HepG2 (cell line): ENCODE results near the gene DBN1.

ENCODE experiments used
- CREB1 ChIP-seq, 2 experiments: fragments of 450-650 bp in 1 of 2; IDR thresholded peaks; 2 replicates each; pipeline ENCODE4 v1.6.1; 2016 to 2017; ENCODE audit warnings: control low read depth in 1 of 2, mild to moderate bottlenecking in 1 of 2, missing compliant biosample characterization in 1 of 2, missing genetic modification characterization in 1 of 2
- ESRRA ChIP-seq: sonication (generic); formaldehyde crosslinking; IDR thresholded peaks from 2 replicates; pipeline ENCODE4 v1.5.1; 2020; ENCODE audit warnings: mild to moderate bottlenecking, low read depth, missing genetic modification reagents
- HDAC6 ChIP-seq: fragments of 200-600 bp; sonication (generic); IDR thresholded peaks from 2 replicates; pipeline ENCODE4 v1.7.0; 2017; ENCODE audit warnings: mild to moderate bottlenecking, antibody characterized with exemption, low read length, low read depth
- KDM5B ChIP-seq: sonication (generic); formaldehyde crosslinking; IDR thresholded peaks from 2 replicates; pipeline ENCODE4 v1.4.0; 2020; ENCODE audit warnings: missing genetic modification reagents, mild to moderate bottlenecking, borderline replicate concordance
- MAFG ChIP-seq: sonication (generic); formaldehyde crosslinking; IDR thresholded peaks from 2 replicates; pipeline ENCODE4 v1.5.1; 2020; ENCODE audit warnings: mild to moderate bottlenecking, missing genetic modification reagents
- MIXL1 ChIP-seq: IDR thresholded peaks from 2 replicates; pipeline ENCODE4 v1.6.1; 2016
- NCOA2 ChIP-seq: sonication (generic); formaldehyde crosslinking; IDR thresholded peaks from 2 replicates; pipeline ENCODE4 v1.8.0; 2022; ENCODE audit warnings: inconsistent platforms
- POLR2A ChIP-seq, 2 experiments: IDR thresholded peaks; 2 replicates each; pipeline ENCODE4 v1.6.1; 2011; ENCODE audit warnings: low read depth in 2 of 2, low read length in 2 of 2, mild to moderate bottlenecking in 1 of 2, moderate library complexity in 1 of 2; ENCODE audit not compliant: insufficient read depth in 1 of 2
- ZFP1 ChIP-seq: IDR thresholded peaks from 2 replicates; pipeline ENCODE4 v1.6.1; 2016
- ZNF225 ChIP-seq: sonication (generic); formaldehyde crosslinking; IDR thresholded peaks from 2 replicates; pipeline ENCODE4 v1.4.0; 2020; ENCODE audit warnings: mild to moderate bottlenecking, missing genetic modification reagents
- ZNF264 ChIP-seq: sonication (generic); formaldehyde crosslinking; IDR thresholded peaks from 2 replicates; pipeline ENCODE4 v1.4.0; 2020; ENCODE audit warnings: missing genetic modification reagents
- TF ChIP-seq, protein P1 (sequence below): IDR thresholded peaks from 2 replicates; pipeline ENCODE4 v1.6.1; 2012; ENCODE audit warnings: inconsistent platforms
- TF ChIP-seq, protein P2 (sequence below): sonication (generic); formaldehyde crosslinking; IDR thresholded peaks from 2 replicates; pipeline ENCODE4 v1.9.0; 2021; ENCODE audit warnings: mild to moderate bottlenecking, missing genetic modification reagents
- TF ChIP-seq, protein P3 (sequence below): sonication (generic); formaldehyde crosslinking; IDR thresholded peaks from 2 replicates; pipeline ENCODE4 v1.5.0; 2020; ENCODE audit warnings: mild to moderate bottlenecking, missing genetic modification reagents, moderate library complexity

GRCh38 chr5:177459357-177459756 is 14.1 kb downstream of the DBN1 start:
- TF ChIP-seq MIXL1 (CRISPR knock-in tag): no peak
- TF ChIP-seq, protein P1, sequence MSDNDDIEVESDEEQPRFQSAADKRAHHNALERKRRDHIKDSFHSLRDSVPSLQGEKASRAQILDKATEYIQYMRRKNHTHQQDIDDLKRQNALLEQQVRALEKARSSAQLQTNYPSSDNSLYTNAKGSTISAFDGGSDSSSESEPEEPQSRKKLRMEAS: no peak
- TF ChIP-seq, protein P2, sequence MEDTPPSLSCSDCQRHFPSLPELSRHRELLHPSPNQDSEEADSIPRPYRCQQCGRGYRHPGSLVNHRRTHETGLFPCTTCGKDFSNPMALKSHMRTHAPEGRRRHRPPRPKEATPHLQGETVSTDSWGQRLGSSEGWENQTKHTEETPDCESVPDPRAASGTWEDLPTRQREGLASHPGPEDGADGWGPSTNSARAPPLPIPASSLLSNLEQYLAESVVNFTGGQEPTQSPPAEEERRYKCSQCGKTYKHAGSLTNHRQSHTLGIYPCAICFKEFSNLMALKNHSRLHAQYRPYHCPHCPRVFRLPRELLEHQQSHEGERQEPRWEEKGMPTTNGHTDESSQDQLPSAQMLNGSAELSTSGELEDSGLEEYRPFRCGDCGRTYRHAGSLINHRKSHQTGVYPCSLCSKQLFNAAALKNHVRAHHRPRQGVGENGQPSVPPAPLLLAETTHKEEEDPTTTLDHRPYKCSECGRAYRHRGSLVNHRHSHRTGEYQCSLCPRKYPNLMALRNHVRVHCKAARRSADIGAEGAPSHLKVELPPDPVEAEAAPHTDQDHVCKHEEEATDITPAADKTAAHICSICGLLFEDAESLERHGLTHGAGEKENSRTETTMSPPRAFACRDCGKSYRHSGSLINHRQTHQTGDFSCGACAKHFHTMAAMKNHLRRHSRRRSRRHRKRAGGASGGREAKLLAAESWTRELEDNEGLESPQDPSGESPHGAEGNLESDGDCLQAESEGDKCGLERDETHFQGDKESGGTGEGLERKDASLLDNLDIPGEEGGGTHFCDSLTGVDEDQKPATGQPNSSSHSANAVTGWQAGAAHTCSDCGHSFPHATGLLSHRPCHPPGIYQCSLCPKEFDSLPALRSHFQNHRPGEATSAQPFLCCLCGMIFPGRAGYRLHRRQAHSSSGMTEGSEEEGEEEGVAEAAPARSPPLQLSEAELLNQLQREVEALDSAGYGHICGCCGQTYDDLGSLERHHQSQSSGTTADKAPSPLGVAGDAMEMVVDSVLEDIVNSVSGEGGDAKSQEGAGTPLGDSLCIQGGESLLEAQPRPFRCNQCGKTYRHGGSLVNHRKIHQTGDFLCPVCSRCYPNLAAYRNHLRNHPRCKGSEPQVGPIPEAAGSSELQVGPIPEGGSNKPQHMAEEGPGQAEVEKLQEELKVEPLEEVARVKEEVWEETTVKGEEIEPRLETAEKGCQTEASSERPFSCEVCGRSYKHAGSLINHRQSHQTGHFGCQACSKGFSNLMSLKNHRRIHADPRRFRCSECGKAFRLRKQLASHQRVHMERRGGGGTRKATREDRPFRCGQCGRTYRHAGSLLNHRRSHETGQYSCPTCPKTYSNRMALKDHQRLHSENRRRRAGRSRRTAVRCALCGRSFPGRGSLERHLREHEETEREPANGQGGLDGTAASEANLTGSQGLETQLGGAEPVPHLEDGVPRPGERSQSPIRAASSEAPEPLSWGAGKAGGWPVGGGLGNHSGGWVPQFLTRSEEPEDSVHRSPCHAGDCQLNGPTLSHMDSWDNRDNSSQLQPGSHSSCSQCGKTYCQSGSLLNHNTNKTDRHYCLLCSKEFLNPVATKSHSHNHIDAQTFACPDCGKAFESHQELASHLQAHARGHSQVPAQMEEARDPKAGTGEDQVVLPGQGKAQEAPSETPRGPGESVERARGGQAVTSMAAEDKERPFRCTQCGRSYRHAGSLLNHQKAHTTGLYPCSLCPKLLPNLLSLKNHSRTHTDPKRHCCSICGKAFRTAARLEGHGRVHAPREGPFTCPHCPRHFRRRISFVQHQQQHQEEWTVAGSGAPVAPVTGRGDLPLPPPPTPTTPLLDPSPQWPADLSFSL (CRISPR knock-in tag): no peak
- no peak for TF ChIP-seq ESRRA (CRISPR knock-in tag)
- no peak for TF ChIP-seq ZNF225 (CRISPR knock-in tag)
- no peak for TF ChIP-seq MAFG (CRISPR knock-in tag)
- TF ChIP-seq ZFP1 (CRISPR knock-in tag): no peak
- TF ChIP-seq, protein P3, sequence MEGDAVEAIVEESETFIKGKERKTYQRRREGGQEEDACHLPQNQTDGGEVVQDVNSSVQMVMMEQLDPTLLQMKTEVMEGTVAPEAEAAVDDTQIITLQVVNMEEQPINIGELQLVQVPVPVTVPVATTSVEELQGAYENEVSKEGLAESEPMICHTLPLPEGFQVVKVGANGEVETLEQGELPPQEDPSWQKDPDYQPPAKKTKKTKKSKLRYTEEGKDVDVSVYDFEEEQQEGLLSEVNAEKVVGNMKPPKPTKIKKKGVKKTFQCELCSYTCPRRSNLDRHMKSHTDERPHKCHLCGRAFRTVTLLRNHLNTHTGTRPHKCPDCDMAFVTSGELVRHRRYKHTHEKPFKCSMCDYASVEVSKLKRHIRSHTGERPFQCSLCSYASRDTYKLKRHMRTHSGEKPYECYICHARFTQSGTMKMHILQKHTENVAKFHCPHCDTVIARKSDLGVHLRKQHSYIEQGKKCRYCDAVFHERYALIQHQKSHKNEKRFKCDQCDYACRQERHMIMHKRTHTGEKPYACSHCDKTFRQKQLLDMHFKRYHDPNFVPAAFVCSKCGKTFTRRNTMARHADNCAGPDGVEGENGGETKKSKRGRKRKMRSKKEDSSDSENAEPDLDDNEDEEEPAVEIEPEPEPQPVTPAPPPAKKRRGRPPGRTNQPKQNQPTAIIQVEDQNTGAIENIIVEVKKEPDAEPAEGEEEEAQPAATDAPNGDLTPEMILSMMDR (CRISPR knock-in tag): no peak
- no peak for TF ChIP-seq POLR2A (IDR thresholded peaks at IDR 0.05; ENCODE audit: insufficient read depth in 1 of 2, low read depth in 2 of 2, low read length in 2 of 2)
- no peak for TF ChIP-seq ZNF264 (CRISPR knock-in tag)
- TF ChIP-seq NCOA2 (CRISPR knock-in tag): no peak
- no peak for TF ChIP-seq HDAC6
- no peak for TF ChIP-seq CREB1 (IDR thresholded peaks at IDR 0.05)
- TF ChIP-seq CREB1 (CRISPR knock-in tag; IDR thresholded peaks at IDR 0.05): no peak
- no peak for TF ChIP-seq KDM5B
